NCI-H1694 treated with DMSO at 0.1 percent for 48 hours (cell line): Measurements from ENCODE around the gene ZNF677.
"Not testable (repeated sequence)": the region's sequence is repeated elsewhere in the genome, so short reads cannot be mapped to it uniquely, and the experiment has no call there.

ENCODE experiments used
- DNase-seq: peaks from one replicate; lab custom pipeline; 2025; lab: John Stamatoyannopoulos, UW

Gene ZNF677

GRCh38 chr19:53193535-53194222 lies 61.0 kb downstream of the ZNF677 start:
- no peak for DNase-seq

GRCh38 chr19:53192771-53193534 lies 61.7 kb downstream of the ZNF677 start, which contains the start of gene ZNF665:
ZNF665 (minus strand) TSS chr19:53193358; CDS start chr19:53182898, 10,460 bp downstream.
- no peak for DNase-seq

- no peak for DNase-seq
Observed at GRCh38 chr19:53190253-53190652, 64.4 kb downstream of the ZNF677 start.

GRCh38 chr19:53189691-53190198 lies 64.9 kb downstream of the ZNF677 start:
- DNase-seq: not testable (repeated sequence)
